ENCODE measurements around the gene RSPO3.
"Not testable (repeated sequence)": the region's sequence is repeated elsewhere in the genome, so short reads cannot be mapped to it uniquely, and the experiment has no call there.

The RSPO3 gene

DNA sequence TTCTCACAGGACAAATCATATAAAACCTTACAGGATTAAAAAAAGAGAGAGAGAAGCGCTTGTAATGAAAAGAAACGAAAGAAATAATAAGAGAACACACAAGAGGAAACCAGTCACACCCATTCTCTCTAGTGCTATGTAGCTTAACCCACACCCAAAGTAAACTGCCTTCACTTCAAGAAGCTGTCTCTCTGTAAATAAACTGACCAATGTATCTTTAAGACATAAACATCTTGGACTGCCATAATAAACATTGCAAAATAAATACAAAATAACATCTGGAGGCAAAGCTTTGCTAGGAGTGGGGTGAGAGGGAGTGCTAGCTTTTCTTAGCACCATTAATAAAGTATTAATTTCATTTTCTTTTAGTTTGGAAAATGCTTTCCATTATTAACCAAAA lies 86.6 kb downstream of the RSPO3 start:
- no peak for DNase-seq (ENCODE audit: low read depth)

DNA sequence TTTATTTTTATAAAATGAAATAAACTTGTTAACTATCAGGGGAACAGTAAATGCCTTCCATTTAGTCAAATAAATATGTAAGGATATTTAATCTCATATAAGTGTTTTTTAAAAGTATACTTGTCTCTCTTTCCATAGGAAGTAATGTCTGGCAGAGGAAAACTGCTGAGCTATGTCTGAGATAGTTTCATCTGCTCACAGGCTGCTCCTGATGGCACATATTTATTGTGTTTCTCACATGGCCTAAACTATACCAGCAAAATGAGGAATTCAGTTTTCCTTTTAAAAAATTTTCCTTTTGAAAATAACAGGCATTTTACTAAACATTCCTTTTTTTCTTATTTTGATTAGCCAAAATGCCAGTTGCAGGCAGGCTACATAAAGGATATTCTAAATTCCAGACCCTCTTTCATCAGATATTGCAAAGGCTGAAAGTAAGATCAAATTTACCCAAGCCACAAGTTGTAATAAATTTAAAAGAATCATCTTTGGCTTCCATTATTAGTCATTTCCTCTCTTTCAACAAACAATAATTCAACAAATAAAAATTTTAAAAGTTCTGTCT lies 88.1 kb downstream of the RSPO3 start:
- no peak for DNase-seq (ENCODE audit: low read depth)

DNA sequence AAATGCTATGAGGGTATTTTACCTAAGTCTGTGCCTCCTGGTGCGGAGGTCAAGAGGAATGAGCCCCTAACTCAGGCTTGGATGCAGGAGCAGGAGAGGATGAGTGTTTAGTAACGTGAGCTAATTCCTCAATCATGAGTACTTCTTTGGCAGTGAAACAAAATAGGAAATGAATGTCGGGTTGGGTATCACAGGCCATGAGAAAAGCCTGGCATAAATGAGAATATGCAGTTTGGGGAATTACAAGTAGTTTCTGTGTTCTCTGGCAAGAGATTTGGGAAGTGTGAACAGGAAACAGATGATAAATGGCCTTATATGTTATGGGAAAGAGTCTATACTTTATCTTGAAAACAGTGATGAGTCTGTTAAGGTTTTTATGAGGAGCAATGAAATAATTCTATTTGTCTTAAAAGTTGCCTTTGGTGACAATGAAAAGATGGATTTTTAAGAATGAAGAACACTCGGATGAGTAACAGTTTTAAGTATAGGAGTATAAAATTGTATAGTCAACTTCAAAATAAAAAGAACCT lies 89.2 kb downstream of the RSPO3 start:
- peak; percentile 24 for DNase-seq (ENCODE audit: low read depth)

DNA sequence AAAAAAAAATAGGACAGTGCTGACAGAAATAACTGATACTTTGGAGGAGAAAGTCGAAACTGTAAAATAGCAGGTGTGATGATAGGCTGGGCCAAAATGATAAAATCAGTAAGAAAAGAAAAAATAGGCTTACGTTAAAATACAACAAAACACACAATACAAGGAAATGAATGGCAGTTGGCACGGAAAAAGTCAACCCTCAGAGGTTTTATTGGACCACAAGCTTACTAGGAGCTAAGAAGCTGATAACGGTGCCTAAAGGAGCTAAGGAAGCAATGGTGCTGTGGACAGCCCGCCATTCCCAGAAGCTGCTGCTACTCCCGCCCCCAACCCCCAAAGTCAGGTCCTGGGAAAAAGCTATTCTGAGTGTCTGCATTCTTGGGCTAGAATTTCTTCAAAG lies 92.3 kb downstream of the RSPO3 start:
- no peak for DNase-seq (ENCODE audit: low read depth)

DNA sequence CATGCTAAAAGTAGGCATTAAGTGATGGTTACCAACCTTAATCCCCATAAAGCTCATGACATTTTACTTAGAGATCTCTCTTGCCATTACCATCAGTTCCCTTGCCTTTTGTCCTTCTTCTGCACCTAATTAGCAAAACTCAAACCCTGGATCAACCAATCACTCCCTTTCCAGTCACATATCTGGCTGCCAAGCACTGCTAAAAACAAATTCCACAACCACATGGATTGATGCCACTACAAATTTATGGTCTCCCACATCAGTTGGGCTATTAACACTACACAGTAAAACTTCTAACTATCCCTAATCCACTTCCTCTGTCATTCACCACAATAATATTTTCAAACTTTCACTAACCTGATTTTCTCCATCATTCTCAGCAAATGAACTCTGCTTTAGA lies 93.9 kb downstream of the RSPO3 start:
- no peak for DNase-seq (ENCODE audit: low read depth)

DNA sequence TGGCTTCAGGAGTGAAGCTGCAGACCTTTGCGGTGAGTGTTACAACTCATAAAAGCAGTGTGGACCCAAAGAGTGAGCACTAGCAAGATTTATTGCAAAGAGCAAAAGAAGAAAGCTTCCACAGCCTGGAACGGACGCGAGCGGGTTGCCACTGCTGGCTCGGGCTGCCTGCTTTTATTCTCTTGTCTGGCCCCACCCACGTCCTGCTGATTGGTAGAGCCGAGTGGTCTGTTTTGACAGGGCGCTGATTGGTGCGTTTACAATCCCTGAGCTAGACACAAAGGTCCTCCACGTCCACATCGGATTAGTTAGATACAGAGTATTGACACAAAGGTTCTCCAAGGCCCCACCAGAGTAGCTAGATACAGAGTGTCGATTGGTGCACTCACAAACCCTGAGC lies 95.6 kb downstream of the RSPO3 start:
- DNase-seq (ENCODE audit: low read depth), result not testable (repeated sequence)

DNA sequence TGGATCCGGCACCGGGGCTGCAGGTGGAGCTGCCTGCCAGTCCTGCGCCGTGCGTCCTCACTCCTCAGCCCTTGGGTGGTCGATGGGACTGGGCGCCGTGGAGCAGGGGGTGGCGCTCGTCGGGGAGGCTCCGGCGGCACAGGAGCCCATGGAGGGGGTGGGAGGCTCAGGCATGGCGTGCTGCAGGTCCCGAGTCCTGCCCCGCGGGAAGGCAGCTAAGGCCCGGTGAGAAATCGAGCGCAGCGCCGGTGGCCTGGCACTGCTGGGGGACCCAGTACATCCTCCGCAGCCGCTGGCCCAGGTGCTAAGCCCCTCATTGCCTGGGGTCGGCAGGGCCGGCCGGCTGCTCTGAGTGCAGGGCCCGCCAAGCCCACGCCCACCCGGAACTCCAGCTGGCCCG lies 96.1 kb downstream of the RSPO3 start:
- DNase-seq (ENCODE audit: low read depth), result not testable (repeated sequence)

DNA sequence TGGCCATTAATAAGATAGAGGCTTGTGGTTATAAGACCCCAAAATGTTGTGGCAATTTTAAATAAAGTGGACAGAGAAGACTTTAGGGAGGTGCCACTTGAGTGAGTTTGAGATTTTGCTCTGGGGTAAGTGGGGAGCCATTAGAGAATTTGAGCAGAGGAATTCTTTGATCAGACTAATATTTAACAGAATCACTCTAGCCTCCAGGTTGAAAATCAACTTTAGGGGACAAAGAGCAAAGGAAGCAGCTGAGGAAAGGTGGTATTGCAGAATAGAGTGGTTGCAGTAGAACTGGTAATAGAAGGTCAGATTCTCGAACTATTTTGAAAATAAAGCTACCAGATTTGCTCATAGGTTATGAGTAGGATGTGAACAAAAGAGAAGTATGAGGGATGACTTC lies 97.5 kb downstream of the RSPO3 start:
- no peak for DNase-seq (ENCODE audit: low read depth)

DNA sequence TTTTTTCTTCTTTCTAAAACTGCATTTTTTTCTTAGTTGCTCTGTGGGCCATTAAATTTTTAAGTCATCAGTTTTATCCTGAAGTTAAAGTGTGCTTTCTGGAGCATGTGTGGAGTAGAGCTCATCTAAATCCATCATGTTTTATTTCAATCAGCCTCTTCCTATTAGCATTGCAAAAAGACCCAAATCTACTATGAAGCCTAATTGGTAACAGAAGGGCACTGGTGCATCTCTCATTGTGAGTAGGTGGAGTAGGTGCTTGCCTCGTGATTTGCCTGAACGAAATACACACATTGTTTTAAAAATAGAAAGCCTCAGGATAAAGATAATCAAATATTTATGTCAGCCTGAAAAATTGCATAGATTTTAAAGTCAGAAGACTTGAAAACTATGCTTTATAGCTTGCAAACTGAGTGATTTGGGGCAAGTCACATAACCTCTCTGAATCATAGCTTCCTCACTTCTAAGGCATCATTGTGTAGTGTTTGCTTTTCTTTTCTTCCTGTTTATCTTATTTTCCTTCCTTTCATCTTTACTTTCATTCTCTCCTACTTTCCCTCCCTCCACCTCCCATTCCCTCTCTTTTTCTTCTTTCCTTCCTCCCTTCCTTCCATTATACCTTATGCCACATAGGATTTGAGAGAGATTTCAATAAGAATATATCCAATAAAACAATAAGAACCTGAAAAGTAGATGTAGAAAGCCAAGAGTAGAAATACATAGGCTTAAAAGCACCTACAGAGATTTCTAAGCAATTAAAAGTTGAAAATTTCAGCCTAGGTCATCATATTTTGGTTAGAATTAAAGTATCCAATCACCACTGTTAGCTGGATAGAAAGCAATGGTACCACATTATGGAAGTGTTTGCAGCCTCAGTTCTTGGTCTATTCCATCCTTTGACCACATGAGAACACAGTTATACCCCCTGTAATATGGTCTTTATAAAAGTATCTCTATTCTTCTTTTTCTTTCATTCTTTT lies 98.6 kb downstream of the RSPO3 start:
- no peak for DNase-seq (ENCODE audit: low read depth)

DNA sequence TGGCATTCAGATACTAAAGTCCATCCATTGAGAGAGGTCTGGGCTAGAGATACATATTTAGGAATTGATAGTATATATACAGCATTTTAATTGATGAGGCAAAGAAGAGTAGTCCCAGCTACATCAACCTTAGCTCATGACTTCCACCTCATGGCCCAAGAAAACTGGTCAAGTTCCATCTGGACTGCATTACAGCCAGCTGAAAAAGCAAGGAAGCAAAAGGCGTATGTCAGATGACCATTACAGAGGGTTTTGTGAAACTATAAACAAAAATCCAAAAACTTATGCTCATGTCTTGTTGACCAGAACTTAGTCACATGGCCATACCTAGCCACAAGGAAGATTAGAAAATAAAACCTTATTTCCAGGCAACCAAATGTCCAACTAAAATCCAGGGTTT lies 101.4 kb downstream of the RSPO3 start:
- no peak for DNase-seq (ENCODE audit: low read depth)

DNA sequence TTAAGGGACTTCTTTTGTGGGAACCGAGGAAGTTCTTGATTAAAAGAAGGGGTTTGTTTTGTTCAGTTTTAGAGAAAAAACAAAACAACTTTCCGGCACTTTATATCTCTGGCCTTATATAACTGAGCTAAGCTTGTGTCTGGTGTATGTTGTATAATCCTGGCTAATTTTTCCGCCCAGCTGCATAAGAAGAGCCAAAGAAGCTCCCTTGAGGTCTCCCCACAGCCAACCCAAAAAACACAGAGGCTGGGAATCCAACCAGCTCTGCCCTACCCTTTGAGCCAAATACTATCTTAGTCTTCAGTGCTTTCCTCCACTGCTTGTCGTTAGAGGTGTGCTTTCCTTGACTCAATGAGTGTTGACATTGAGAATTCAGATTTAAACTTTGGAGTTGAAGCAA lies 102.7 kb downstream of the RSPO3 start:
- DNase-seq (ENCODE audit: low read depth), result no peak

DNA sequence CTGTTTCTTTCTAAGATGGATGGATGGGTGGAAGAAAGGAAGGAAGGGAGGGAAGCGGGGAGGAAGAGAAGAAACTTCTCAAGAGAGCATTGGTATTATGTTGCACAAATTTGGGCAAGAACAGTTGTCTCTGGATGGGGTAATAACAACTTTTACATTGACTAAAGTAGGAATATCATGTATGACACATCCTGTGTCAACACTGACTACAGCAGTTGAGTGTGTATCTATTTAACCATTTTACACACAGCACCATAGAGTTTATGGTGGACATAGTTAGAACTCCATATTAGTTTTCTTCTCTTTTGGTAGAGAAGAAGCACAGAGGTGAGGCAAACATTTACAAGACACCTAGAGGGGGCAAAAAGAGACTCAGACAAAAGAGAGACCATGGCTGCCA lies 103.9 kb downstream of the RSPO3 start:
- DNase-seq (ENCODE audit: low read depth), result no peak

DNA sequence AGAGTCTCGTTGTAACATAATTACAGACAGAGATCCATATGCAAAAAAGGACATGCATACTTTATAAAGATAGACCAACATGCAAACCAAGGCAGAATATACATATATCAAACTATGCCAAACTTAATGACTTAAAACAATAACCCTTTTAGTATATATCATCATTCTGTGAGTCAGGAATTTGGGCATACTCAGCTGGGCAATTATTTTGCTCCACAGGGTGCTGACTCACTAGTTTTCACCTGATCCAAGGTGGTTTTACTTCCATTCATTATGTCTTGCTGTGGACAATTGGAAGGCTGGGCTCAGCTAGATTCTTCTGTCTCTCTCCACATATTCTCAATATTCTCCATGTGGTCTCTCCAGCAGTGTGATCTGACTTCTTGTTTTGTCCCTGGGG lies 107.0 kb downstream of the RSPO3 start:
- DNase-seq (ENCODE audit: low read depth), result no peak

DNA sequence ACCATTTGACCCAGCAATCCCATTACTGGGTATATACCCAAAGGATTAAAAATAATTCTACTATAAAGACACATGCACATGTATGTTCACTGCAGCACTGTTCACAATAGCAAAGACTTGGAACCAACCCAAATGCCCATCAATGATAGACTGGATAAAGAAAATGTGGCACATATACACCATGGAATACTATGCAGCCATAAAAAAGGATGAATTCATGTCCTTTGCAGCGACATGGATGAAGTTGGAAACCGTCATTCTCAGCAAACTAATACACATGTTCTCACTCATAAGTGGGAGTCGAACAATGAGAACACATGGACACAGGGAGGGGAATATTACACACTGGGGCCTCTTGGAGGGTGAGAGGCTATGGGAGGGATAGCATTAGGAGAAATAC lies 115.3 kb downstream of the RSPO3 start:
- DNase-seq (ENCODE audit: low read depth), result not testable (repeated sequence)

DNA sequence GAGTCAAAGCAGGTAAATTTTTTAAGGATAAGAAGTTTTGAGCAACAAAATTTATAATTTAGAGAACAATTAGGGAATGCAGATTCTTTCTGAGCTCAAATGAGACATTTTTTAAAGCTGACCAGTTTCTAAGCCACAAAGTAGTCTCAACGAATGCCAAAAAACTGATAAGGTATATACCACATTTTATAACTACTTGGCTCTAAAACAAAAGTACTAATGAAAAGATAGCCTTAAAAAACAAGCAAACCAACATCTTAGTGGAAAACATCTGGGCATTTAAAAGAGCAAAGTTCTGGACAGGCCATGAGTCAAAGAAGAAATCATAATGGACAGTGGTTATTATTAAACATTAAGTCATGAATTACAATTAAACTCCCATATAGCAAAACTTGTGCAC lies 125.0 kb downstream of the RSPO3 start:
- DNase-seq (ENCODE audit: low read depth), result peak; percentile 64

Data from amniotic epithelial cell (primary cell).